GM12878 (cell line): Measurements from ENCODE around the gene IL36RN.

Source experiments
- CBFB ChIP-seq: IDR thresholded peaks from 2 replicates; pipeline ENCODE4 v1.6.1; 2016; ENCODE audit warnings: antibody characterized with exemption, low read depth
- CTCF ChIP-seq, 3 experiments: IDR thresholded peaks in 2 of 3; conservative IDR thresholded peaks in 1 of 3; 2 replicates each; pipeline ENCODE4 v1.5.1; 2011; ENCODE audit warnings: low read depth in 3 of 3, low read length in 3 of 3, mild to moderate bottlenecking in 3 of 3, control low read depth in 2 of 3, moderate library complexity in 2 of 3, inconsistent platforms in 1 of 3, mixed read lengths in 1 of 3; ENCODE audit not compliant: control insufficient read depth in 2 of 3, insufficient read depth in 1 of 3; ENCODE audit errors: extremely low read depth in 1 of 3
- KAT2A ChIP-seq: conservative IDR thresholded peaks from 2 replicates; pipeline ENCODE4 v1.6.1; 2011; ENCODE audit warnings: low read depth, low read length; ENCODE audit not compliant: control insufficient read depth

GRCh38 chr2:113061896-113062770 lies 3.1 kb downstream of the IL36RN start:
- TF ChIP-seq CBFB (no peak), KAT2A (no peak), CTCF (IDR thresholded peaks at IDR 0.05 in 2 of 3, conservative IDR thresholded peaks at IDR 0.05 in 1 of 3; ENCODE audit: control insufficient read depth in 2 of 3, extremely low read depth in 1 of 3, insufficient read depth in 1 of 3, low read depth in 3 of 3, low read length in 3 of 3) (no peak)
